ENCODE data around the gene VWA5B1.
"Not testable (repeated sequence)": the region's sequence is repeated elsewhere in the genome, so short reads cannot be mapped to it uniquely, and the experiment has no call there.

GRCh38 chr1:20287696-20288095 is 3.0 kb upstream of the VWA5B1 start:
- TF ChIP-seq POLR2A, CTCF, POLR2AphosphoS5 (IDR thresholded peaks at IDR 0.05): not testable (repeated sequence)

Measured in prostate gland (tissue), 2 donors.